DMS114 treated with DMSO at 0.1 percent for 48 hours (cell line): ENCODE measurements around the gene SART1.
A peak's percentile ranks its signal among the peaks of the same experiment; 100 is the strongest.
"Not testable (repeated sequence)": the region's sequence is repeated elsewhere in the genome, so short reads cannot be mapped to it uniquely, and the experiment has no call there.

ENCODE experiments used
- DNase-seq: peaks from one replicate; lab custom pipeline; 2025; ENCODE audit not compliant: unreplicated experiment; lab: John Stamatoyannopoulos, UW

Gene SART1

DNA sequence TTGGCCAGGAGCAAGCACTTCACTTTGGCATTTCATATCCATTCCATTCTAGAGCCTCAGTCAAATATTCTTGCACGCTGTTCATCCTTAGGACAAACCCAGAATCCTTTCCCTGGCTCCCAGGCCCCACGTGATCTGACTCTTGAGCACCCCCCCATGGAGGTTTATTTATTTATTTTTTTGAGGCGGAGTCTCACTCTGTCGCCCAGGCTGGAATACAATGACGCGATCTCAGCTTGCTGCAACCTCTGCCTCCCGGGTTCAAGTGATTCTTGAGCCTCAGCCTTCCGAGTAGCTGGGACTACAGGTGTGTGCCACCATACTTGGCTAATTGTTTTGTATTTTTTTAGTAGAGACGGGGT is 29.0 kb upstream of the SART1 start:
- peak; percentile 21 for DNase-seq

DNA sequence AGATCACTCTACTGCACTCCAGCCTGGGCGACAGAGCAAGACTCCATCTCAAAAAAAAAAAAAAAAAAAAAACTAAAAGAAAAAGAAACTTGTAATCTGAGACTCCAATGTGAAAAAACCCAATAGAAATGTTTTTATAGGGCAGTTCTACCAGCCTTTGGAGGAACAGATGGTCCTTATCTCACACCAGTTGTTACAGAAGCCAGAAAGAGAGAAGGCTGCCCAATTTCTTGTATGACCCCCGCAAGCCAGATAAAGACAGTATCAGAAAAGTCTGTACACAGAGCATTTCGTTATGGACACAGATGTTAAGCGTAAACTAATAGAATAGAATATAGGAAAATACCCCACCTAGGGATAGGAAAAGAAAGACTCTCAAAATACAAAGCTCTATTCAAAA is 27.5 kb upstream of the SART1 start:
- no peak for DNase-seq

DNA sequence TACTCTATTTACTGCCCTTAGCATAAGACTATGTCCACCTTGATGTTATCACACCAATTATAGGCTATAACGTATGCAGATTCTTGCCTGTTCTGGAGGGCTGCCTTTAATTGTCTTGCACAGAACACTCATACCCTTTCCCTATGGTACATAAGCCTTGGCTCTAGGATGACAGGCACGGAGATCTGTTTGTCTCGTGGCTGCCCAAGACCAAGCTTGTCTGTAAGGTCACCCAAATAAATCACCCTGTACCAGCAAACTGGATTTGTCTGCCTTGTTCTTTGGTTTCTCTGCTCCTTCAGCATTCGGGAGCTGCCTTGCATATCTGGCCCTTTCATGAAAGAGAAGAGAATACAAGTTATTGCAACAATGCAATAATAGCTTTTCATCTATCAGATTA is 23.8 kb upstream of the SART1 start:
- no peak for DNase-seq

DNA sequence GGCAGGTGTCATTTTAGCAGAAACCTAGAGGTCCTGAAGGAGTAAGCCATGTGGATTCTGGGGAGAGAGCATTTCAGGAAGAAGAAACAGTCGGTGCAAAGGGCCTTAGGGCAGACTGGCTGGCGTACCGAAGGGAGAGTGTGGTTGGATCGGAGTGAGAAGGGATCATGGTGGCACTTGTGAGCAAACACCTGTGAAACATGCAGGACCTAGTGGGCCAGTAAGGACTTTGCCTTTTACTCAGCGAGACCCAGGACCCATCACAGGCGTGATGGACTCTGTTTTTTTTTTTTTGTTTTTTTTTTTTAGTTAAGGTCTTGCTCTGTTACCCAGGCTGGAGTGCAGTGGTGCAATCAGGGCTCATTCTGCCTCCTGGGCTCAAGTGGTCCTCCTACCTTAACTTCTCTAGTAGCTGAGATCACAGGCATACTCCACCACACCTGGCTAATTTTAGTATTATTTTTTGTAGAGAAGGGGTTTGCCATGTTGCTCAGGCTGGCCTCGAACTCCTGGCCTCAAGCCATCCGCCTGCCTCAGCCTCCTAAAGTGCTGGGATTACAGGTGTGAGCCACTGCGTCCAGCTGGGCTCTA is 19.7 kb upstream of the SART1 start:
- no peak for DNase-seq

DNA sequence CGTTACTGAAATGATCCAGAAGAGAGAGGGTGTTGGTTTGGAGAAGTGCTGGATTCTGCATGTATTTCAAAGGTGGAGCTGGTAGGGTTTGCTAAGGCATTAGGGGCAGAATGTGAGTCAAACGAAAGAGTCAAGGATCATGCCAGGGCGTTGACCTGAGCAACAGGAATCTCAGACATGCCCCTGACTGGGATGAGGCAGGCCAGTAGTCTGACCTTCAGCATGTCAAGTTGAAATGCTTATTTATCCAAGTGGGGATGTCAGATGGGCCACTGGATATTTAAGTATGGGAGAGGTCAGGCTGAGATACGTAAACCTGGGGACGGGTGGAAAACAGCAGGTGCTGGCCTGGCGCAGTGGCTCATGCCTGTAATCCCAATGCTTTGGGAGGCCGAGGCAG is 19.0 kb upstream of the SART1 start:
- no peak for DNase-seq

DNA sequence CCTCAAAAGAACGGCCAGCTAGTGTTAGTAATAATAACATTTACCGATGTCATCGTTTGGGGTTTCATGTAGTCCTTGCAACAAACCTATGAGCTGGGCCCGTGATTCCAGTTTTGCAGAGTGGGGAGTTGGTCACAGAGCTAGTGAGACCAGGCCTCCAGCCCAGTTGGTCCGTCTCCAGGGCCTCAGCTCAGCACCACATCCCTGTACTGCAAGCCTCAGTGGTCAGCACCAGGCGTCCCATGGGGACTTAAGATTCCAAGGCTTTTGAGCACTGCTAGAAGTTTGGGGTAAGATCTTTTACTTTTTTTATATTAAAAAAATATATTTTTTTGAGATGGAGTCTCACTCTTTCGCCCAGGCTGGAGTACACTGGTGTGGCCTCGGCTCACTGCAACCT is 17.3 kb upstream of the SART1 start:
- no peak for DNase-seq

DNA sequence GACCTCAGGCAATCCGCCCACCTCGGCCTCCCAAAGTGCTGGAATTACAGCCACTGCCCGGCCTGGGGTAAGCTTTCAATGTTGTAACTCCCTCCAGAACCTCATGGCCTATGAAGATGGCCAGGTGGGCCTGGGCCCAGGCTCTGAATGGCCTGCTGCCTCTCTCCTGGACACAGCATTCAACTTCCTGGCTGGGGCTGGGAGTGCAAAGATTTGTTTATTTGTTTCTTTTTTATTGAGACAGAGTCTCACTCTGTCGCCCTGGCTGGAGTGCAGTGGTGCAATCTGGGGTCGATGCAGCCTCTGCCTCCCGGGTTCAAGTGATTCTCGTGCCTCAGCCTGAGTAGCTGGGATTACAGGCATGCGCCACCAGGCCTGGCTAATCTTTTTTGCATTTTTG is 16.8 kb upstream of the SART1 start:
- no peak for DNase-seq

DNA sequence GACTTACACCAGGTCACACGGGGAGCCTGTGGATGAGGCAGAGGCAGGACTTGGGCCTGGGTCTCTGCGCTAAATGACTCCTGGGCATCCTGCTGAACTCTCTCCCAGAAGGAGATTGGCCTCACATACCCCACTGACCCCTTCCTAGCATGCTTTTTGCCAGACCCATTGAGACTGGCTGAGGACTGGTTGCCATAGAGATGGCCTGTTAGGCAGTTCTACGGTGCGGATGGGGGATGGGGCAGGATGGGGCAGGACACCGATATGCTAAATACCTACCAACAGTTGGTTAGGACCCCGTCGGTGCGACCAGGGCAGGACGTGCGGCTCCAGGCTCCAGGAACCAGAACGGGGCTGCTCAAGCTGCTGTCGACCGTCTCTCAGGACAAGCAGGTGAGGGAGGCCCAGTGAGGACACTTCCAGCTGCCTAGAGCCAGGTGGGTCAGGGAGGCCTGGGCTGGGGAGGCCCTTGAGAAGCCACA is 16.1 kb upstream of the SART1 start, which contains the start of gene TSGA10IP:
TSGA10IP (plus strand) TSS at position 51 of the 482 bp plus-strand sequence; CDS start at position 247, 196 bp downstream.
- no peak for DNase-seq

DNA sequence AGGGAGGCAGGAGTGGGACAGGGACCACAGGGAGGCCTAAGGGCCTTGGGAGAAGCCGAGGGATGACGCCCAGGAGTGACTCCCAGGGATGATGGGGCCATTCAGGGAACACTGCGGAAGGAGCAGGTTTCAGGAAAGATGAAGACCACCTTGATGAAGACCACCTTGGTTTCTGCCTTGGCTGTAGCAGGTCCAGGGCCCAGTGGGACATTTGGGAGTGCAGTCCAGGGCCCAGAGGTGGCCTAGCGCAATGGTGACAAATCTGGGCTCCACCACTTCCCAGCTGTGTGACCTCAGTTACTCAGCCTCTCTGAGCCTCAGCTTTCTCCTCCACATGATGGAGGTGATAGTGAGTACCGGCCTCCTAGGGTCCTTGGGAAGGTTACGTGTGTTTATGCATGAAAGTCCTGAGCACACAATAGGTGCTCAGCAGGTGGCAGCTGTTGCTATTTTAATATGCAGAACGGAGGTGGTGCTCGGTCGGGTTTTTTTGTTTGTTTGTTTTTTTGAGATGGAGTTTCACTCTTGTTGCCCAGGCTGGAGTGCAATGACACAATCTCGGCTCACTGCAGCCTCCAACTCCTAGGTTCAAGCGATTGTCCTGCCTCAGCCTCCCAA is 15.5 kb upstream of the SART1 start:
- no peak for DNase-seq

DNA sequence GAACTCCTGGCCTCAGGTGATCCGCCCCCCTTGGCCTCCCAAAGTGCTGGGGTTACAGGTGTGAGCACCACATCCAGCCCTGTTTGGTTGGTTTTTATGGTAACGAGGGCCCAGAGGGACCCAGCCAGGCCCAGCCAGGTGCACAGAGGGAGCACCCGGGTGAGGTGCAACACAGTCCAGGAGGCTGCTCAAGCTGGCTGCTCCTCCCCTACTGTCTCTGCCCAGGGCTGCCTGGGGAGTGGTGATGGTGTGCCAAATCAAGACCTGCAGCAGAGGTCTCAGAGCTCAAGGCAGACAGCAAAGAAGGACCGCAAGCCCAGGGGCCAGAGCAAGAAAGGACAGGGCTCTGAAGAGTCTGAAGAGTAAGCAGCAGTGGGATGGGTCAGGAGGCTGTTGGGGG is 14.9 kb upstream of the SART1 start:
- DNase-seq, result no peak

DNA sequence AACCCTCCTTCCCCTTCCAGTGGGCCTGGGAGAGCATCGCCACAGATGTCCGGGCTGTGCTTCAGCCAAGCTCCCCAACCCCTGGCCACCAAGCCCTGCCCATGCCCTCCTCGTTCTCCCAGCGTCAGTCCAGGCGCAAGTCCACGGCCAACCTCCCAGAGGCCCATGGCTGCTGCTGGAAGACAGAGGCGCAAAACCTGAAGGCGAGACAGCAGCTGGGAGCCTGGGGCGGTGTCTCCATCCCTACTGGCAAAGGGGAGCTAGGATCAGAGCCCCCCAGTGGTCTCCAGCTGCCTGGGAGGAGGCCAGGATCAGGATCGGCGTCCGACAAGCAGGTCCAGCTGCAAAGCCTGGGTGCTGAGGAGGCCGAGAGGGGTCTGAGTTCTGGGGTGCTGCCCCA is 14.4 kb upstream of the SART1 start:
- no peak for DNase-seq

DNA sequence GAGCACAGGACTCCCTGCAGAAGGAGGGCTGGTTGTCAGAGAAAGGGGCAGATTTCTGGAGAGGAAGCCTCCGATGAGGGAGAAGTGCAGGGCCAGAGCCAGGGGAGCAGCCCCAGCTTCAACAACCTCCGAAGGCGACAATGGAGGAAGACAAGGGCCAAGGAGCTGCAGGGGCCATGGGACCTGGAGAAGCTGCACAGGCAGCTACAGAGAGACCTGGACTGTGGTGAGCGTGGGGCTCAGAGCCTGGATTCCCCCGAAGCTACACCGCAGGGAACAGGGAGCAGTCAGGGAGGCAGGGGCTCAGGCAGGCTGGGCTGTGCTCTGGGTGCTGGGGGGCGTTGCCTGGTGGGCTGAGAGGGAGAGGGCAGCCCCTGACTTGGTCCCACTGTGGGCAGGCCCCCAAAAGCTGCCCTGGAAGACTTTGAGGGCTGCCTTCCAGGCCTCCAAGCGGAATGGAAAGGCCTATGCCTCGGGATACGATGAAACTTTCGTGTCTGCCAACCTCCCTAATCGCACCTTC is 13.9 kb upstream of the SART1 start:
- DNase-seq, result no peak

DNA sequence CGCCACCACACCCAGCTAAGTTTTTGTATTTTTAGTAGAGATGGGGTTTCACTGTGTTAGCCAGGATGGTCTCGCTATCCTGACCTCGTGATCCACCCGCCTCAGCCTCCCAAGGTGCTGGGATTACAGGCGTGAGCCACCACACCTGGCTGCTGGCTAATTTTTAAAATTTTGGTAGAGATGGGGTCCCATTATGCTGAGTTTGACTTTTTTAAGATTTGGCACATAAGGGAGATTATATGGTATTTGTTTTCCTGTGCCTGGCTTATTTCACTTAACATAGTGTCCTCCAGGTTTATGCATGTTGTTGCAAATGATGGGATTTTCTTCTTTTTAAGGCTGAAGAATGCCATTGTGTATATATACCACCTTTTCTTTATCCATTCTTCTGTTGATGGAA is 10.8 kb upstream of the SART1 start:
- not testable (repeated sequence) for DNase-seq

DNA sequence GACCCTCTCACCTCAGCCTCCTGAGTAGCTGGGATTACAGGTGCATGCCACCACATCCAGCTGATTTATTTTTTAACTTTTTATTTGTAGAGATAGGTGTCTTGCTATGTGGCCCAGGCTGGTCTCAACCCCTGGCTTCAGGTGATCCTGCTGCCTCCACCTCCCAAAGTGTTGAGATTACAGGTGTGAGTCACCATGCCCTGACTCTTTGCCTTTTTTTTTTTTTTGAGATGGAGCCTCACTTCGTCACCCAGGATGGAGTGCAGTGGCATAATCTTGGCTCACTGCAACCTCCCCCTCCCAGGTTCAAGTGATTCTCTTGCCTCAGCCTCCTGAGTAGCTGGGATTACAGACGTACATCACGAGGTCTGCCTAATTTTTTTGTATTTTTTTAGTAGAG is 9.9 kb upstream of the SART1 start:
- not testable (repeated sequence) for DNase-seq

DNA sequence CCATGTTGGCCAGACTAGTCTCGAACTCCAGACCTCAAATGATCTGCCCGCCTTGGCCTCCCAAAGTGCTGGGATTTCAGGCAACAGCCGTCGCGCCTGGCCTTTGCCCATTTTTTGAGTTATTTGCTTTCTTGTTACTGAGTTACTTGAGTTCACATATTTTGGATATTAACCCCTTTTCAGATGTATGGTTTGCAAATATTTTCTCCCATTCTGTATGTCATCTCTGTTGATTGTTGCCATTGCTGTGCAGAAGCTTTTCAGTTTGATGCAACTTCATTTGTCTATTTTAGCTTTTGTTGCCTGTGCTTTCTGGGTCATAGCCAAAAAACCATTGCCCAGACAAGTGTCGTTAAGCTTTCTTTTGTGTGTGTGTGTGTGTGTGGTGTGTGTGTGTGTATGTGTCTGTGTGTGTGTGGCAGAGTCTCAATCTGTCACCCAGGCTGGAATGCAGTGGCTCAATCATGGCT is 9.4 kb upstream of the SART1 start:
- DNase-seq, result no peak

DNA sequence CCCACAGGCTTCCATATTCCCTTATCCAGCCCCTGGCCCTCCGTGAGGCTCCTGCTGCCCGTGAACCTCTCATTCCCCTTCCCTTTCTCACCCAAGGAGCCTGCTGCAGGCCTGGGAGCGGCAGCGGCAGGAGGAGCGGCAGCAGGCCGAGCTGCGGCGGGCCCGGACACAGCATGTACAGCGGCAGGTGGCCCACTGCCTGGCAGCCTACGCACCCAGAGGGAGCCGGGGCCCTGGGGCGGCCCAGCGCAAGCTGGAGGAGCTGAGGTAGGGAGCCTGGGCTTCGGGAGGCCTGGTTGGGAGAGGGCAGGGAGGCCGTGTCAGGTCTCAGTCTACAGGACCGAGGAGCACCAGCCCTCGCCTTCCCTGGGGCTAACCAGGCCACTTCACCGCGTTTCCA is 8.1 kb upstream of the SART1 start:
- no peak for DNase-seq

DNA sequence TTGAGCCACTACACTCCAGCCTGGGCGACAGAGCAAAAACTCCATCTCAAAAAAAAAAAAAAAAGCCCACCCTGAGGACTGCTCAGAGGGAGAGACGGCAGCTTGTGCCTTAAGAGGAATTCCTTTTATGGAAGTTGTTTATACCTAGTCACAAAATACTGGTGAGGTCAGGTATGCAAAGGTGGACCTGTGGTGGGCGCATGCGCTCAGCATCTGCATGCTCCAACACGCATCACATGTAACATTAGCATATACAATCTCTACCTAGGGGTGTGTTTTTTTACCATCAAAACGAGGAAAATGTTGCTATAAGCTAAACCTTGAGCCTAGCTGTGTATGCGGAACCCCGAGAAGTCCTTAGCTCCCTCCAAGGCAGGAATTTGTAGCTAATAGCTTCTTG is 6.8 kb upstream of the SART1 start:
- DNase-seq, result no peak

DNA sequence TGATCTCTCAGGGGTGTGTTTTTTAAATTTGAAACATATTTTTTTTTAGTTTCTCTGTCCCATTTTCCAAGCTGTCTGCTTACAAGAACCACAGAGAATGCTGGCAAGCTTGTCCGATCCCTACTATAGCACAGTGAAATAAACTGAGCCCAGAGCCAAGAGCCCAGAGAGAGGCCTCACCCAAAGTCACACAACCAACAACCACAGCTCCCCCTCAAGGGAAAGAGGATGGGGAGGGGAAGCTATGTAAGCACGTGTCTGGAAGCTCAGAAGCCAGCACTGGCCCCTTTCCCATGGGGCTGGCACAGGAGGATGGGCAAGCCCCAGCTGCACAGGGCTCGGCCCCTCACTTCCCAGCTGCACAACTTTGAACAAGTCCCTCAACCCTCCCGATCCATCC is 3.2 kb upstream of the SART1 start:
- no peak for DNase-seq

DNA sequence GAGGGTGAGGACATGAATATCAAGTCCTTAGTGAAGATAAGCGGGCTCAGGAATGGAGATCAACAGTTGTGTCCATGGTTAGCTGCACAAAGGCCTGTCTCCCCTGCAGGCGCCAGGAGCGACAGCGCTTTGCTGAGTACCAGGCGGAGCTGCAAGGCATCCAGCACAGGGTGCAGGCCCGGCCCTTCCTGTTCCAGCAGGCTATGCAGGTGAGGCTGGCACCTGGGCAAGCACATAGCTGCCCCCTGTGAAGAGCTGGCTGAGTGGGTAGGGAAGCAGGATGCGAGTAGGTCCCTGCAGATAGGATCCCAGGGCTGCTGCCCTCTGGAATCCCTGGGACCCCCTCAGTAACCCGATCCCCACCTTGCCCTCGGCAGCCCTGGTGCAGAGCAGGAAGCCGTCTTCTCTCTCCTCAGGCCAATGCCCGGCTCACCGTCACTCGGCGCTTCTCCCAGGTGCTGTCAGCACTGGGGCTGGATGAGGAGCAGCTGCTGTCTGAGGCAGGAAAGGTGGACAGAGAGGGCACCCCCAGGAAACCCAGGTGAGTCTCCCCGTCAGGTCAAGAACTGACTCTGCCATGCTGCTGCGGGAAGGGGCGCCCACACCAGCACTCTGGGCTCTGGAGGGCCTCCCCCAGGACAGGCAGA is 2.6 kb upstream of the SART1 start:
- DNase-seq, result no peak

DNA sequence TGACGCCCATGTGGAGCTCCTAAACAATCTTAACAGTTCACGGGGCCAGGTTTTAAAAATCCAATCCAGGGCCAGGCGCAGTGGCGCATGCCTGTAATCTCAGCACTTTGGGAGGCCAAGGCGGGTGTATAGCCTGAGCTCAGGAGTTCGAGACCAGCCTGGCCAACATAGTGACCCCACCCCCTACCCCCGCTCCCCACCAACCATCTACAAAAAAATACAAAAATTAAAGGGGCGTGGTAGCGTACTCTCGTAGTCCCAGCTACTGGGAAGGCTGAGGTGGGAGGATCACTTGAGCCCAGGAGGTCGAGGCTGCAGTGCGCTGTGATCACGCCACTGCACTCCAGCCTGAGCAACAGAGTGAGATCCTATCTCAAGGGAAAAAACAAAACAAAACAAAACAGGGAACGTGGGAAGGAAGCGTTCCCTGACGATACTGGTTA is 689 bp upstream of the SART1 start:
- DNase-seq, result no peak

DNA sequence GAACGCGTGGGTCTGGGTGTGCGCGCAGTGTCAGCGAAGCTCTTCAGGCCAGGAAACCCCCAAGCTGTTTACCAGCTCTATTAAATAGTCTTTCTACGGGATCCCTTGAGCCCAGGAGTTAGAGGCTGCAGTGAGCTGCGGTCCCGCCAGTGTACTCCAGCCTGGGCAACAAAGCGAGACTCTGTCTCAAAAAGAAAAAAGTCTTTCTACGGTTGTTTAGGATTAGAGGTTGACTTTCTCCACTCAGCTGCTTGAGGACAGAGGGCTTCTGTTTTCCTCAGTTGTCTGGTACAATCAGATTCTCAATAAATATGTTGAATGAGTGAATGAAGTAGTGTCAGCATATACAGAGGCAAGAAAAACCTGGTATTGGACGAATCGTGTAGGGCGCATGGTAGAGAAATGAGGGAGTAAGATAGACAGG is 619 bp downstream of the SART1 start:
- DNase-seq, result no peak

DNA sequence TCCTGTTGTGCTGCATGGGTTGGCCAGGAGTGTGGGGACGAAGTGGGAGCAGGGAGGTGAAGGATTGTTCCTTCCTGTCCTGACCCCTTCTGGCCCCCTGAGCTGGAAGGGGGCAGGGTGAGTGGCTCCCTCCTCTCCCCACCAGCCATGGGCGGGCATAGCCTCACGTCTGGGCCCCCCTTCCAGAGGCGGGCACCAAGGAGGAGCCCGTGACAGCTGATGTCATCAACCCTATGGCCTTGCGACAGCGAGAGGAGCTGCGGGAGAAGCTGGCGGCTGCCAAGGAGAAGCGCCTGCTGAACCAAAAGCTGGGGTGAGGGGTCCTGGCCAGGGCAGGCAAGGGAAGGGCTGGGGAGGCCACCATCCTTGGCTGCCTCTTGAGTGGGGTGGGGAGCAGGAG is 3.4 kb downstream of the SART1 start:
- DNase-seq, result no peak
